K562 (cell line): ENCODE measurements around the gene BRAF.

Experiments
- CEBPB ChIP-seq: fragments of 450-650 bp; IDR thresholded peaks from 2 replicates; pipeline ENCODE4 v1.6.1; 2016; ENCODE audit warnings: missing genetic modification characterization, missing compliant biosample characterization
- CHD4 ChIP-seq: fragments of 200-600 bp; sonication (generic); IDR thresholded peaks from 3 replicates; pipeline ENCODE4 v1.6.1; 2012; ENCODE audit warnings: low read depth, mild to moderate bottlenecking, mixed read lengths, low read length, inconsistent platforms; ENCODE audit not compliant: insufficient read depth, insufficient replicate concordance, poor library complexity, severe bottlenecking
- CREB3 ChIP-seq: fragments of 450-650 bp; conservative IDR thresholded peaks from 2 replicates; pipeline ENCODE4 v1.6.1; 2016; ENCODE audit warnings: missing genetic modification characterization, low read depth, mild to moderate bottlenecking, missing compliant biosample characterization, moderate library complexity
- EP300 ChIP-seq: IDR thresholded peaks from 2 replicates; pipeline ENCODE4 v1.6.1; 2012; ENCODE audit warnings: low read length, improper control_type of control experiment
- FOXK1 ChIP-seq: sonication (generic); formaldehyde crosslinking; IDR thresholded peaks from 2 replicates; pipeline ENCODE4 v1.8.0; 2022; ENCODE audit warnings: missing genetic modification reagents, mild to moderate bottlenecking, borderline replicate concordance
- JUN ChIP-seq, 2 experiments: sonication (generic) in 1 of 2; formaldehyde crosslinking in 1 of 2; IDR thresholded peaks; 2 replicates each; pipeline versions ENCODE4 v1.6.1 to v1.8.0; 2012 to 2022; ENCODE audit warnings: borderline replicate concordance in 2 of 2, mild to moderate bottlenecking in 2 of 2, improper control_type of control experiment in 1 of 2, low read depth in 1 of 2, low read length in 1 of 2, missing genetic modification reagents in 1 of 2
- MXI1 ChIP-seq: IDR thresholded peaks from 2 replicates; pipeline ENCODE4 v1.6.1; 2011; ENCODE audit warnings: low read depth, mild to moderate bottlenecking, improper control_type of control experiment, low read length
- SETDB1 ChIP-seq: IDR thresholded peaks from one replicate; pipeline ENCODE4 v1.6.1; 2012; ENCODE audit warnings: low read length, control low read depth, inconsistent platforms
- STAT5B ChIP-seq: fragments of 250-450 bp; sonication (Bioruptor Pico); IDR thresholded peaks from 2 replicates; pipeline ENCODE4 v1.8.0; 2021; ENCODE audit warnings: mild to moderate bottlenecking, inconsistent platforms
- TF ChIP-seq, protein P1 (sequence below): fragments of 200-800 bp; sonication (Bioruptor generic); IDR thresholded peaks from 2 replicates; pipeline ENCODE4 v1.6.1; 2017; ENCODE audit warnings: missing genetic modification characterization, missing compliant biosample characterization
- TF ChIP-seq, protein P2 (sequence below), 3 experiments: IDR thresholded peaks in 2 of 3; conservative IDR thresholded peaks in 1 of 3; 2 replicates each; pipeline ENCODE4 v1.5.1; 2011 to 2012; ENCODE audit warnings: low read length in 3 of 3, mild to moderate bottlenecking in 3 of 3, control low read depth in 2 of 3, improper control_type of control experiment in 1 of 3, inconsistent platforms in 1 of 3, low read depth in 1 of 3, mixed read lengths in 1 of 3, moderate library complexity in 1 of 3; ENCODE audit not compliant: insufficient read depth in 2 of 3

DNA sequence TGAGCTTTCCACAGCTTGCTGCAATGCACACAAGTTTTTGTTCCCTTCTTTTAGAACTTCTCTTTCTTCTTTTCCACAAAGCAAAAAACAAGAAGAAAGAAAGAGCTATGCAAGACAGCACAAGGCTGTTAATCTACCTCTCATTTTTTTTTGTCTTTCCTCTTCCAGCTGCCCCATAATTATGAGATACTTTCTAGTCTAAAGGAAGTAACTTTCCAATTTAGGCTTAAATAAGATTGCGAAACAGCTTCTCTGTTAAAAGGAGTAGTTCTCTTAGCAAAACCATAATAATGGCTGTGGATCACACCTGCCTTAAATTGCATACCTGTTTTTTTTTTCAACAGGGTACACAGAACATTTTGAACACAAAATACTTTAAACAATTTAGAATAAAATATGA is 172.2 kb downstream of the BRAF start:
- TF ChIP-seq CEBPB (tag) (peak; percentile 95), CHD4 (no peak), FOXK1 (CRISPR knock-in tag) (no peak), JUN (IDR thresholded peaks at IDR 0.05; ENCODE audit: borderline replicate concordance, low read depth, low read length) (no peak), JUN (CRISPR knock-in tag; IDR thresholded peaks at IDR 0.05; ENCODE audit: borderline replicate concordance) (no peak), EP300 (no peak), MXI1 (no peak), SETDB1 (no peak), STAT5B (CRISPR knock-in tag) (no peak), CREB3 (tag) (no peak)
- TF ChIP-seq, protein P1, sequence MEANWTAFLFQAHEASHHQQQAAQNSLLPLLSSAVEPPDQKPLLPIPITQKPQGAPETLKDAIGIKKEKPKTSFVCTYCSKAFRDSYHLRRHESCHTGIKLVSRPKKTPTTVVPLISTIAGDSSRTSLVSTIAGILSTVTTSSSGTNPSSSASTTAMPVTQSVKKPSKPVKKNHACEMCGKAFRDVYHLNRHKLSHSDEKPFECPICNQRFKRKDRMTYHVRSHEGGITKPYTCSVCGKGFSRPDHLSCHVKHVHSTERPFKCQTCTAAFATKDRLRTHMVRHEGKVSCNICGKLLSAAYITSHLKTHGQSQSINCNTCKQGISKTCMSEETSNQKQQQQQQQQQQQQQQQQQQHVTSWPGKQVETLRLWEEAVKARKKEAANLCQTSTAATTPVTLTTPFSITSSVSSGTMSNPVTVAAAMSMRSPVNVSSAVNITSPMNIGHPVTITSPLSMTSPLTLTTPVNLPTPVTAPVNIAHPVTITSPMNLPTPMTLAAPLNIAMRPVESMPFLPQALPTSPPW (CRISPR knock-in tag), result no peak
- TF ChIP-seq, protein P2, sequence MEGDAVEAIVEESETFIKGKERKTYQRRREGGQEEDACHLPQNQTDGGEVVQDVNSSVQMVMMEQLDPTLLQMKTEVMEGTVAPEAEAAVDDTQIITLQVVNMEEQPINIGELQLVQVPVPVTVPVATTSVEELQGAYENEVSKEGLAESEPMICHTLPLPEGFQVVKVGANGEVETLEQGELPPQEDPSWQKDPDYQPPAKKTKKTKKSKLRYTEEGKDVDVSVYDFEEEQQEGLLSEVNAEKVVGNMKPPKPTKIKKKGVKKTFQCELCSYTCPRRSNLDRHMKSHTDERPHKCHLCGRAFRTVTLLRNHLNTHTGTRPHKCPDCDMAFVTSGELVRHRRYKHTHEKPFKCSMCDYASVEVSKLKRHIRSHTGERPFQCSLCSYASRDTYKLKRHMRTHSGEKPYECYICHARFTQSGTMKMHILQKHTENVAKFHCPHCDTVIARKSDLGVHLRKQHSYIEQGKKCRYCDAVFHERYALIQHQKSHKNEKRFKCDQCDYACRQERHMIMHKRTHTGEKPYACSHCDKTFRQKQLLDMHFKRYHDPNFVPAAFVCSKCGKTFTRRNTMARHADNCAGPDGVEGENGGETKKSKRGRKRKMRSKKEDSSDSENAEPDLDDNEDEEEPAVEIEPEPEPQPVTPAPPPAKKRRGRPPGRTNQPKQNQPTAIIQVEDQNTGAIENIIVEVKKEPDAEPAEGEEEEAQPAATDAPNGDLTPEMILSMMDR (IDR thresholded peaks at IDR 0.05 in 2 of 3, conservative IDR thresholded peaks at IDR 0.05 in 1 of 3; ENCODE audit: insufficient read depth in 2 of 3, low read depth in 1 of 3, low read length in 3 of 3), result no peak
